Hepatocyte (in vitro differentiated cells): Measurements from ENCODE around the gene PTPRZ1. TPM values are rescaled to one million over a fixed set of nuclear protein-coding genes. Genes with fewer than 3 reads are reported as not detected.
A peak's percentile ranks its signal among the peaks of the same experiment; 100 is the strongest.

ENCODE experiments used
- DNase-seq: peaks from one replicate; pipeline ENCODE4 v3.0.0-alpha.2; 2016; ENCODE audit warnings: low spot score
- H2AFZ ChIP-seq: fragments of 200-600 bp; sonication (generic); 2 replicates; pipeline ENCODE4 v1.6.0; 2016; ENCODE audit warnings: antibody characterized with exemption, mild to moderate bottlenecking
- H3K27ac ChIP-seq: fragments of 200-600 bp; sonication (generic); 2 replicates; pipeline ENCODE4 v1.5.1; 2016; ENCODE audit warnings: mild to moderate bottlenecking
- H3K27me3 ChIP-seq: fragments of 200-600 bp; sonication (generic); 2 replicates; pipeline ENCODE4 v1.6.1; 2016
- H3K36me3 ChIP-seq: fragments of 200-600 bp; sonication (generic); replicated peaks from 2 replicates; pipeline ENCODE4 v1.5.1; 2016; ENCODE audit warnings: low read depth; ENCODE audit not compliant: insufficient read depth
- H3K4me1 ChIP-seq: fragments of 200-600 bp; sonication (generic); 2 replicates; pipeline ENCODE4 v1.5.1; 2016; ENCODE audit warnings: mild to moderate bottlenecking, moderate library complexity; ENCODE audit not compliant: insufficient read depth
- H3K4me2 ChIP-seq: fragments of 200-600 bp; sonication (generic); 2 replicates; pipeline ENCODE4 v1.6.0; 2016
- H3K4me3 ChIP-seq: fragments of 200-600 bp; sonication (generic); 2 replicates; pipeline ENCODE4 v1.5.1; 2016; ENCODE audit warnings: mild to moderate bottlenecking
- H3K79me2 ChIP-seq: fragments of 200-600 bp; sonication (generic); 2 replicates; pipeline ENCODE4 v1.6.0; 2017; ENCODE audit warnings: mild to moderate bottlenecking
- H3K9me2 ChIP-seq: fragments of 200-600 bp; sonication (generic); replicated peaks from 2 replicates; pipeline ENCODE4 v1.6.0; 2017; ENCODE audit warnings: mild to moderate bottlenecking; ENCODE audit not compliant: insufficient read depth
- H3K9me3 ChIP-seq: fragments of 200-600 bp; sonication (generic); 2 replicates; pipeline ENCODE4 v1.5.1; 2016; ENCODE audit warnings: low read depth, mild to moderate bottlenecking
- H4K20me1 ChIP-seq: fragments of 200-600 bp; sonication (generic); 2 replicates; pipeline ENCODE4 v1.6.0; 2016; ENCODE audit warnings: mild to moderate bottlenecking; ENCODE audit not compliant: insufficient read depth, poor library complexity, severe bottlenecking
- EZH2 ChIP-seq: fragments of 200-600 bp; sonication (generic); IDR thresholded peaks from 2 replicates; pipeline ENCODE4 v1.6.1; 2016; ENCODE audit warnings: antibody characterized with exemption, mild to moderate bottlenecking, borderline replicate concordance
- EZH2phosphoT487 ChIP-seq: fragments of 200-600 bp; sonication (generic); IDR thresholded peaks from one replicate; pipeline ENCODE4 v1.6.1; 2018; ENCODE audit warnings: antibody characterized with exemption, mild to moderate bottlenecking, low read depth, moderate library complexity; ENCODE audit not compliant: unreplicated experiment, severe bottlenecking
- WGBS: methylation state at CpG from one replicate; pipeline ENCODE4 v1.1.6; 2016; ENCODE audit warnings: low lambda C conversion rate; ENCODE audit errors: missing lambda C conversion rate; 5-methylcytosine and 5-hydroxymethylcytosine counted together
- polyA plus RNA-seq: library from polyadenylated mRNA; unstranded; fragments of >200 nt; fragmentation: Nextera tagmentation; extraction: Ambion mirVana; gene quantifications from 2 replicates; pipeline ENCODE4 v1.2.1, GENCODE V29; 2016
- total RNA-seq: library from RNA; depleted of rRNA; stranded (reverse); fragments of >200 nt; gene quantifications from 2 replicates; pipeline ENCODE4 v1.2.3, GENCODE V29; 2014
- TF ChIP-seq, protein P1 (sequence below): fragments of 200-600 bp; sonication (generic); IDR thresholded peaks from 2 replicates; pipeline ENCODE4 v1.5.1; 2016; ENCODE audit warnings: antibody characterized with exemption, mild to moderate bottlenecking; ENCODE audit not compliant: poor library complexity

PTPRZ1 gene
- total and polyA plus RNA-seq, 2 experiments from 2014 or later: 0.41 to 5.0 TPM

DNA sequence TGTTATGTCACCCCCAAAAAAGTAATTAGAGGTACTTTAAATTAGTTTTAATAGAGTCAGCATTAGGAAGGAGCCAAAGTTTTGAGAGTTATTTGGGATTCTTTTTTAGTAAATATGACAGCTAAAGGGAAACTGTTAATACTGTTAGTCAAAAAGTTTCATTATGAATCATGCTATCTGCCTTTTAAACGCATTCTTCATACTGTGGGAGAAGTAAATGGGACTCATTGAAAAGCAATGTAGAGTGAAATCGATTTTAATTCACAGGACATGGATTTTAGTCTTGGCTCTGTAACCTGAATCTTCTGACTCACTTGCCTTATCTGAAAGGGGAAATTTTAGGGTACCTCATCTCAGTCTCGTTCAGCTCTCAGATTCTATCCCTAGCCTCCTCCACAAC lies 165.9 kb downstream of the PTPRZ1 start:
- Histone ChIP-seq H3K27ac (no peak overlapping the region), H3K4me3 (no peak overlapping the region), H3K4me1 (no peaks in the 10 kb centered on the region), H3K4me2 (no peak overlapping the region), H3K9me2 (no peaks in the 10 kb centered on the region), H3K27me3 (no peaks in the 10 kb centered on the region), H2AFZ (no peak overlapping the region), H4K20me1 (no peaks in the 10 kb centered on the region), H3K36me3 (no peaks in the 10 kb centered on the region), H3K79me2 (no peaks in the 10 kb centered on the region), H3K9me3 (no peaks in the 10 kb centered on the region)
- WGBS: 87% methylated on average over 3 of the region's 3 CpGs
- no peak for DNase-seq
- TF ChIP-seq EZH2phosphoT487: no peak
- TF ChIP-seq EZH2: no peak
- TF ChIP-seq, protein P1, sequence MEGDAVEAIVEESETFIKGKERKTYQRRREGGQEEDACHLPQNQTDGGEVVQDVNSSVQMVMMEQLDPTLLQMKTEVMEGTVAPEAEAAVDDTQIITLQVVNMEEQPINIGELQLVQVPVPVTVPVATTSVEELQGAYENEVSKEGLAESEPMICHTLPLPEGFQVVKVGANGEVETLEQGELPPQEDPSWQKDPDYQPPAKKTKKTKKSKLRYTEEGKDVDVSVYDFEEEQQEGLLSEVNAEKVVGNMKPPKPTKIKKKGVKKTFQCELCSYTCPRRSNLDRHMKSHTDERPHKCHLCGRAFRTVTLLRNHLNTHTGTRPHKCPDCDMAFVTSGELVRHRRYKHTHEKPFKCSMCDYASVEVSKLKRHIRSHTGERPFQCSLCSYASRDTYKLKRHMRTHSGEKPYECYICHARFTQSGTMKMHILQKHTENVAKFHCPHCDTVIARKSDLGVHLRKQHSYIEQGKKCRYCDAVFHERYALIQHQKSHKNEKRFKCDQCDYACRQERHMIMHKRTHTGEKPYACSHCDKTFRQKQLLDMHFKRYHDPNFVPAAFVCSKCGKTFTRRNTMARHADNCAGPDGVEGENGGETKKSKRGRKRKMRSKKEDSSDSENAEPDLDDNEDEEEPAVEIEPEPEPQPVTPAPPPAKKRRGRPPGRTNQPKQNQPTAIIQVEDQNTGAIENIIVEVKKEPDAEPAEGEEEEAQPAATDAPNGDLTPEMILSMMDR: no peak

- H2AFZ ChIP-seq: no peak overlapping the region
- no peak for DNase-seq
- H3K27ac ChIP-seq: no peak overlapping the region
- TF ChIP-seq EZH2phosphoT487 (no peak), EZH2 (no peak)
- TF ChIP-seq, protein P1: no peak
- H3K9me2 ChIP-seq: no peaks in the 10 kb centered on the region
- H3K79me2 ChIP-seq: no peaks in the 10 kb centered on the region
- H3K9me3 ChIP-seq: no peaks in the 10 kb centered on the region
- no peaks in the 10 kb centered on the region for H3K27me3 ChIP-seq
- no peaks in the 10 kb centered on the region for H3K4me1 ChIP-seq
- no peak overlapping the region for H3K4me3 ChIP-seq
- H3K36me3 ChIP-seq: no peaks in the 10 kb centered on the region
- H3K4me2 ChIP-seq: no peak overlapping the region
- H4K20me1 ChIP-seq: no peaks in the 10 kb centered on the region
- WGBS: 52% methylated on average over 3 of the region's 3 CpGs
Measured at GRCh38 chr7:122040147-122040546, 167.2 kb downstream of the PTPRZ1 start.

DNA sequence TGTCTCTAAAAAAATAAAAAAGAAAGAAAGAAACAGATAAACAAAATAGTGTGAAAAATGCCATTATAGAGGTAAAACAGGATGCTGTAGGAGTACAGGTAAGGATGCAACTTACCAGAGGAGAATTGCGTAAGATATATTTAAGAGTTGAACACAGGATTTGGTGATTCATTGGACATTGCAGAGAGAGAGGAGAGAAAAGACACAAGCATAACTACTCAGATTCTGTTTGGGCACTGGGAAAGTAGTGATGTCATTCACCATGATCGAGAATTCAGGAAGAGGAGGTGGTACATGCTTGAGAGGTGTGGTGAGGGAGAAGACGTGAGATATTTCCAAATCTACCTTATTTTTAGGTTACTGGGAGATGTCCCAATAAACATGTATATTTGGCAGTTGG lies 173.4 kb downstream of the PTPRZ1 start:
- TF ChIP-seq, protein P1: no peak
- no peak for TF ChIP-seq EZH2
- TF ChIP-seq EZH2phosphoT487: no peak
- no peaks in the 10 kb centered on the region for H3K36me3 ChIP-seq
- H3K4me3 ChIP-seq: no peak overlapping the region
- no peaks in the 10 kb centered on the region for H3K79me2 ChIP-seq
- WGBS: 95% methylated on average over 3 of the region's 3 CpGs
- H3K9me2 ChIP-seq: no peaks in the 10 kb centered on the region
- H3K27me3 ChIP-seq: no peaks in the 10 kb centered on the region
- no peaks in the 10 kb centered on the region for H3K9me3 ChIP-seq
- no peak overlapping the region for H2AFZ ChIP-seq
- no peak for DNase-seq
- no peaks in the 10 kb centered on the region for H4K20me1 ChIP-seq
- H3K27ac ChIP-seq: no peak overlapping the region
- no peak overlapping the region for H3K4me2 ChIP-seq
- H3K4me1 ChIP-seq: no peaks in the 10 kb centered on the region

DNA sequence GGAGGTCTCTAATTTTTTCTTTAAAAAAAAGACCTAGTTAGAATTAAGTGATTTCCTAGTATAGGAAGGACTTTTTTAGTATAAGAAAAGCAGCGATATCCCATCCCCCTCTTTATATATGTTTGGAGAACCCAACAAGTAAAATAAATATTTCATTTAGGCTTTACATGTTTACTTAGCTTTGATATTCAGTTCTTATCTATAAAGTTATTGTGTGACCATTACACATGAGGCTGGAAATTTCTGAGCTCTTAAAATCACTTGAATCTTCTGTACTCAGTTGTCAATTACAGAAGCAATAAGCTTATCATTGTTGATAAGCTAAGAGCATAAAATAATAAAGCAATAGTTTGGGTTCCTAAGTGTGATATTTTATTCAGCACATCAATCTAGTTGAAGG lies 181.4 kb downstream of the PTPRZ1 start:
- no peaks in the 10 kb centered on the region for H3K36me3 ChIP-seq
- no peak overlapping the region for H2AFZ ChIP-seq
- H3K4me2 ChIP-seq: no peak overlapping the region
- no peak overlapping the region for H3K27ac ChIP-seq
- no peaks in the 10 kb centered on the region for H4K20me1 ChIP-seq
- no peaks in the 10 kb centered on the region for H3K9me3 ChIP-seq
- TF ChIP-seq, protein P1: no peak
- TF ChIP-seq EZH2 (no peak), EZH2phosphoT487 (peak; percentile 55)
- H3K4me1 ChIP-seq: peaks cover 7% of the 10 kb centered on the region
- DNase-seq: no peak
- H3K4me3 ChIP-seq: no peak overlapping the region
- 61% methylated on average over 1 of the region's 1 CpG for WGBS
- no peaks in the 10 kb centered on the region for H3K79me2 ChIP-seq
- H3K27me3 ChIP-seq: no peaks in the 10 kb centered on the region
- no peaks in the 10 kb centered on the region for H3K9me2 ChIP-seq
